H1 (cell line): ENCODE measurements around the gene CDH12. TPM values are rescaled to one million over a fixed set of nuclear protein-coding genes. Genes with fewer than 3 reads are reported as not detected.

Experiments
- CTCF ChIA-PET: fragments of 300-600 bp; sonication (Branson Sonifier 250); formaldehyde crosslinking; loops from one replicate; lab custom pipeline; 2021; ENCODE audit not compliant: partially characterized antibody; lab: Charles Lee
- POLR2A ChIA-PET: fragments of 300-600 bp; sonication (Branson Sonifier 250); formaldehyde crosslinking; loops from one replicate; lab custom pipeline; 2021; ENCODE audit warnings: inconsistent platforms; ENCODE audit not compliant: partially characterized antibody; lab: Charles Lee
- DNase-seq, 2 experiments: peaks; one replicate each; pipeline versions ENCODE4 v3.0.0 to v3.0.0-alpha.2; 2010 to 2022; ENCODE audit warnings: low spot score in 2 of 2, low read depth in 1 of 2, mixed read lengths in 1 of 2
- FAIRE-seq: peaks from 2 replicates; lab custom pipeline; 2011; peaks lifted over from hg19 to GRCh38; lab: Jason Lieb, UNC
- H2AFZ ChIP-seq: 2 replicates; pipeline ENCODE4 v1.8.1; 2012; ENCODE audit warnings: low read length, inconsistent platforms
- H2AK5ac ChIP-seq: 2 replicates; pipeline ENCODE4 v1.6.1; 2013; ENCODE audit warnings: low read depth, low read length
- H2BK120ac ChIP-seq: replicated peaks from 2 replicates; pipeline ENCODE3; 2013; ENCODE audit warnings: low read depth, low read length, inconsistent platforms
- H2BK12ac ChIP-seq: 2 replicates; pipeline ENCODE4 v1.6.1; 2013; ENCODE audit warnings: low read depth, low read length
- H2BK15ac ChIP-seq: 2 replicates; pipeline ENCODE4 v1.6.1; 2013; ENCODE audit warnings: low read length
- H2BK20ac ChIP-seq: 2 replicates; pipeline ENCODE4 v1.6.1; 2013; ENCODE audit warnings: low read length
- H2BK5ac ChIP-seq: 2 replicates; pipeline ENCODE4 v1.6.1; 2013; ENCODE audit warnings: low read depth, low read length
- H3K14ac ChIP-seq: 2 replicates; pipeline ENCODE4 v1.6.1; 2013; ENCODE audit warnings: inconsistent platforms; ENCODE audit not compliant: insufficient read length
- H3K18ac ChIP-seq: 2 replicates; pipeline ENCODE4 v1.6.1; 2013; ENCODE audit warnings: low read length; ENCODE audit errors: extremely low read depth
- H3K23ac ChIP-seq: 2 replicates; pipeline ENCODE4 v1.6.1; 2013; ENCODE audit warnings: inconsistent platforms; ENCODE audit not compliant: insufficient read length
- H3K23me2 ChIP-seq: 2 replicates; pipeline ENCODE4 v1.6.1; 2013; ENCODE audit warnings: low read depth, low read length
- H3K27ac ChIP-seq: 2 replicates; pipeline ENCODE4 v1.6.1; 2011; ENCODE audit warnings: low read depth, low read length, inconsistent platforms
- H3K27me3 ChIP-seq, 4 experiments: replicated peaks in 1 of 4; 1 replicate in 1 of 4; 2 replicates in 3 of 4; pipeline versions ENCODE4 v1.6.1 to v1.8.1; 2011 to 2013; ENCODE audit warnings: low read length in 3 of 4, mild to moderate bottlenecking in 3 of 4, inconsistent platforms in 2 of 4, mixed read lengths in 2 of 4, moderate library complexity in 1 of 4; ENCODE audit not compliant: control insufficient read depth in 3 of 4, insufficient read depth in 3 of 4; ENCODE audit errors: extremely low read depth in 1 of 4
- H3K36me3 ChIP-seq, 4 experiments: 2 replicates each; pipeline versions ENCODE4 v1.6.1 to v1.8.1; 2011 to 2013; ENCODE audit warnings: mild to moderate bottlenecking in 4 of 4, low read length in 3 of 4, moderate library complexity in 2 of 4, control low read depth in 1 of 4, inconsistent platforms in 1 of 4; ENCODE audit not compliant: insufficient read depth in 4 of 4, control insufficient read depth in 2 of 4
- H3K4ac ChIP-seq: replicated peaks from 2 replicates; pipeline ENCODE3; 2013; ENCODE audit warnings: low read length, low read depth, mixed read lengths, inconsistent platforms; ENCODE audit not compliant: insufficient read length
- H3K4me1 ChIP-seq, 4 experiments: replicated peaks in 1 of 4; 1 replicate in 1 of 4; 2 replicates in 3 of 4; pipeline versions ENCODE4 v1.6.1 to v1.8.1; 2011 to 2013; ENCODE audit warnings: low read length in 3 of 4, inconsistent platforms in 2 of 4, mixed read lengths in 1 of 4; ENCODE audit not compliant: insufficient read depth in 4 of 4, control insufficient read depth in 3 of 4
- H3K4me2 ChIP-seq, 2 experiments: 2 replicates each; pipeline versions ENCODE4 v1.6.1 to v1.8.1; 2011 to 2013; ENCODE audit warnings: low read depth in 2 of 2, low read length in 2 of 2, control low read depth in 1 of 2, inconsistent platforms in 1 of 2, mild to moderate bottlenecking in 1 of 2; ENCODE audit not compliant: insufficient read depth in 1 of 2
- H3K4me3 ChIP-seq, 4 experiments: fragments of 200-600, 300-600 bp in 1 of 4; sonication (generic), shearing (Covaris generic), sonication (Bioruptor Twin) in 1 of 4; 2 replicates each; pipeline versions ENCODE4 v1.5.1 to v1.8.1; 2011 to 2016; ENCODE audit warnings: low read length in 4 of 4, low read depth in 3 of 4, control low read depth in 2 of 4, inconsistent platforms in 2 of 4, mild to moderate bottlenecking in 2 of 4, mixed read lengths in 1 of 4, moderate library complexity in 1 of 4; ENCODE audit not compliant: insufficient read depth in 2 of 4; ENCODE audit errors: extremely low read depth in 1 of 4
- H3K56ac ChIP-seq: replicated peaks from 2 replicates; pipeline ENCODE3; 2013; ENCODE audit warnings: low read depth, mild to moderate bottlenecking, mixed read lengths, low read length, inconsistent platforms; ENCODE audit not compliant: insufficient read length
- H3K79me1 ChIP-seq: 2 replicates; pipeline ENCODE4 v1.6.1; 2013; ENCODE audit warnings: low read depth, low read length, control low read depth
- H3K79me2 ChIP-seq, 2 experiments: 2 replicates each; pipeline versions ENCODE4 v1.6.1 to v1.8.1; 2012 to 2013; ENCODE audit warnings: low read length in 2 of 2, mild to moderate bottlenecking in 2 of 2, inconsistent platforms in 1 of 2; ENCODE audit not compliant: insufficient read depth in 2 of 2, control insufficient read depth in 1 of 2
- H3K9ac ChIP-seq, 4 experiments: replicated peaks in 1 of 4; 1 replicate in 1 of 4; 2 replicates in 3 of 4; pipeline versions ENCODE4 v1.6.1 to v1.8.1; 2011 to 2013; ENCODE audit warnings: low read depth in 3 of 4, low read length in 3 of 4, control low read depth in 2 of 4, mild to moderate bottlenecking in 2 of 4, moderate library complexity in 2 of 4, inconsistent platforms in 1 of 4; ENCODE audit errors: extremely low read depth in 1 of 4
- H3K9me3 ChIP-seq, 2 experiments: 2 replicates each; pipeline versions ENCODE4 v1.6.1 to v1.8.1; 2012 to 2013; ENCODE audit warnings: mild to moderate bottlenecking in 2 of 2, moderate library complexity in 2 of 2, control low read depth in 1 of 2, inconsistent platforms in 1 of 2, low read depth in 1 of 2, low read length in 1 of 2, mixed read lengths in 1 of 2; ENCODE audit not compliant: insufficient read depth in 2 of 2
- H4K20me1 ChIP-seq, 2 experiments: replicated peaks in 1 of 2; 2 replicates each; pipeline versions ENCODE3 to v1.8.1; 2011 to 2013; ENCODE audit warnings: inconsistent platforms in 2 of 2, low read length in 2 of 2, mild to moderate bottlenecking in 1 of 2; ENCODE audit not compliant: insufficient read depth in 2 of 2, control insufficient read depth in 1 of 2
- H4K5ac ChIP-seq: 2 replicates; pipeline ENCODE4 v1.6.1; 2013; ENCODE audit warnings: low read length, low read depth, mixed read lengths, inconsistent platforms; ENCODE audit not compliant: insufficient read length
- H4K8ac ChIP-seq: 2 replicates; pipeline ENCODE4 v1.8.0; 2013; ENCODE audit warnings: mild to moderate bottlenecking, moderate library complexity, low read length, inconsistent platforms; ENCODE audit not compliant: insufficient read depth; ENCODE audit errors: extremely low read depth
- H4K91ac ChIP-seq: replicated peaks from 2 replicates; pipeline ENCODE3; 2013; ENCODE audit warnings: low read length, mixed read lengths, inconsistent platforms; ENCODE audit not compliant: insufficient read length
- EP300 ChIP-seq, 2 experiments: IDR thresholded peaks; 1 replicate in 1 of 2; 2 replicates in 1 of 2; pipeline ENCODE4 v1.6.1; 2011 to 2012; ENCODE audit warnings: low read depth in 2 of 2, low read length in 2 of 2, mild to moderate bottlenecking in 2 of 2, borderline replicate concordance in 1 of 2, inconsistent platforms in 1 of 2, moderate library complexity in 1 of 2
- WGBS, 2 experiments: shearing (Covaris generic) in 1 of 2; methylation state at CpG; one replicate each; pipeline versions ENCODE4 v1.1.6 to v1.1.7; 2013 to 2015; ENCODE audit warnings: low lambda C conversion rate in 2 of 2, mixed read lengths in 2 of 2, inconsistent platforms in 1 of 2, low coverage in 1 of 2, missing lambda C conversion rate in 1 of 2; ENCODE audit not compliant: insufficient replicate concordance in 2 of 2, insufficient coverage in 1 of 2, insufficient read length in 1 of 2; ENCODE audit errors: extremely low coverage in 1 of 2, missing lambda C conversion rate in 1 of 2; 5-methylcytosine and 5-hydroxymethylcytosine counted together
- polyA plus RNA-seq, 7 experiments: library from polyadenylated mRNA; depleted of rRNA in 3 of 7; stranded (reverse) in 5 of 7; unstranded in 2 of 7; fragments of >200 nt in 5 of 7; fragments of 200-250 nt in 2 of 7; gene quantifications; 1 replicate in 5 of 7; 2 replicates in 1 of 7; 4 replicates in 1 of 7; pipeline versions ENCODE4 v1.2.1 to v1.2.3, GENCODE V29; 2011 to 2013; ENCODE audit warnings: missing spikeins in 2 of 7, mixed read lengths in 2 of 7
- total RNA-seq: library from RNA; stranded (reverse); fragmentation: NEBNext Ultra II Directional; extraction: Animal tissue kit (Norgen Biotek cat#: 25700); gene quantifications from 2 replicates; pipeline ENCODE4 v1.2.1, GENCODE V29; 2021

The CDH12 gene
- total and polyA plus RNA-seq, 2 of the 8 experiments (the other 6 are each of a cell fraction or from before 2014, with no cell fraction given) = 0.03 TPM; not detected in 1

DNA sequence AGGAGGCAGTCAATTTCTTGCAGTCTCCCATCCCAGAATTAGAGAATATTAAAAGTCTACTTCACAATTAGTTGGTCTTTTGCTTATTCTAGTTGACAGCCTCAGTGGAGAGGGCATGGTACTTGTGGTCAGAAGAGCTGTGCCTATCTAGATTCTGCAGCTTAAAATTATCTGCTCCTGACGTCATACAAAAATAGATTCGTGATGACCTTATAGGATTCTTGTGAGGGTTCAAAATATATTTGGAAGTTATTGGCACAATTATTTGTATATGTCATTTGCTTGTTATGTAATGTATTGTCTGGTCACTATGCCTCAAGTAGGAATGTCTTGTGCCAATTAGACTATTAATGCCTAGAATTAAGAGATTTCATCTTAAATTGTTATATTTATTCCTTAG lies 142.5 kb downstream of the CDH12 start:
- Histone ChIP-seq H4K5ac (no peak overlapping the region), H3K79me2 (no peaks in the 10 kb centered on the region), H3K4ac (no peak overlapping the region), H3K27me3 (no peaks in the 10 kb centered on the region), H3K18ac (no peak overlapping the region), H3K23ac (no peak overlapping the region), H4K91ac (no peak overlapping the region), H2BK15ac (no peak overlapping the region), H2AK5ac (no peak overlapping the region), H3K4me2 (no peak overlapping the region), H3K27ac (no peak overlapping the region), H3K4me3 (no peak overlapping the region), H3K23me2 (no peaks in the 10 kb centered on the region), H2BK5ac (no peak overlapping the region), H3K79me1 (no peaks in the 10 kb centered on the region), H3K14ac (no peak overlapping the region), H2BK20ac (no peak overlapping the region), H3K56ac (no peak overlapping the region), H2BK12ac (no peak overlapping the region), H3K4me1 (no peaks in the 10 kb centered on the region), H2BK120ac (no peak overlapping the region), H3K9ac (no peak overlapping the region), H4K20me1 (no peaks in the 10 kb centered on the region), H3K9me3 (no peaks in the 10 kb centered on the region), H3K36me3 (no peaks in the 10 kb centered on the region), H4K8ac (no peak overlapping the region), H2AFZ (no peak overlapping the region)
- no peak for FAIRE-seq
- no peak for DNase-seq
- no peak for TF ChIP-seq EP300 (IDR thresholded peaks at IDR 0.05; ENCODE audit: borderline replicate concordance in 1 of 2, low read depth in 2 of 2, low read length in 2 of 2)
- 79% methylated on average over 2 of the region's 2 CpGs; no CpG with 5 or more reads in 1 of the 2 experiments for WGBS, 2 experiments
- CTCF ChIA-PET = interaction anchor here (0.9 kb wide), 2 partner anchors 10 to 18 kb away, joined by 3 read pairs; no protein-coding TSS in a partner anchor
- POLR2A ChIA-PET = no interaction called here
